Ovary (tissue), 3 donors: ENCODE measurements around the gene CLEC16A.

Experiments
- EP300 ChIP-seq: sonication (generic); formaldehyde crosslinking; IDR thresholded peaks from one replicate; pipeline ENCODE4 v1.6.1; 2017; ENCODE audit warnings: antibody characterized with exemption
- POLR2A ChIP-seq: fragments of 450-650 bp; IDR thresholded peaks from one replicate; pipeline ENCODE4 v1.6.1; 2017; ENCODE audit warnings: antibody characterized with exemption, mild to moderate bottlenecking, moderate library complexity
- TF ChIP-seq, protein P1 (sequence below), 3 donors: fragments of 450-650 bp in 2 of 3; fragments of 200-600 bp in 1 of 3; IDR thresholded peaks; one replicate each; pipeline versions ENCODE4 v1.5.1 to v1.8.0; 2016 to 2022; ENCODE audit warnings: antibody characterized with exemption in 3 of 3, mild to moderate bottlenecking in 1 of 3
- donor health status: DM: no; HTN: no; CAD: no.

DNA sequence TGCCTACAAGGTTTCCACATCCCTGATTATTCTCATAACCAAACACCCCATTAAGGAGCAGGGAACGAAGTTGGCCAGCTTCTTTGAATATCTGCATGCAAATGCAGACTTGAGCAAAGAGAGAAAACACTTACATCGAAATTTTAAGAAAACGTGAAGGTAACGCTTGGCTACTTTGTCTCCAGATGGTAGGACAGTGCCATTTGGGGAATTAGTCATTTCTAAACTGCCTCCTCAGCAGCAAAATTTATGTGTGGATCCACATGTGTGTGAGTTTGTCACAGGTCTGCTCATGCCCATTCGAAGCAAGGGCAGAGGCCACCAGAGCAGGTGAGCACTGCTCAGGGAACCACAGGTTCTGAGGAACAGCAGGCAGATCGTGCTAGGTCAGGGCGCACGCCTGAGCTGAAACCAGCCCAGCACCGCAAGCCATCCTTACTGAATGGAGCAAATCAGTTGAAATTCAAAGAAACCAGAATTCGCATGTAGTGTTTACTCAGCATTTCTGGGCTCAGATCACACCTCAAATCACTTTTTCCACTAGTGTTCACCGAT is 231.5 kb downstream of the CLEC16A start:
- TF ChIP-seq, protein P1, sequence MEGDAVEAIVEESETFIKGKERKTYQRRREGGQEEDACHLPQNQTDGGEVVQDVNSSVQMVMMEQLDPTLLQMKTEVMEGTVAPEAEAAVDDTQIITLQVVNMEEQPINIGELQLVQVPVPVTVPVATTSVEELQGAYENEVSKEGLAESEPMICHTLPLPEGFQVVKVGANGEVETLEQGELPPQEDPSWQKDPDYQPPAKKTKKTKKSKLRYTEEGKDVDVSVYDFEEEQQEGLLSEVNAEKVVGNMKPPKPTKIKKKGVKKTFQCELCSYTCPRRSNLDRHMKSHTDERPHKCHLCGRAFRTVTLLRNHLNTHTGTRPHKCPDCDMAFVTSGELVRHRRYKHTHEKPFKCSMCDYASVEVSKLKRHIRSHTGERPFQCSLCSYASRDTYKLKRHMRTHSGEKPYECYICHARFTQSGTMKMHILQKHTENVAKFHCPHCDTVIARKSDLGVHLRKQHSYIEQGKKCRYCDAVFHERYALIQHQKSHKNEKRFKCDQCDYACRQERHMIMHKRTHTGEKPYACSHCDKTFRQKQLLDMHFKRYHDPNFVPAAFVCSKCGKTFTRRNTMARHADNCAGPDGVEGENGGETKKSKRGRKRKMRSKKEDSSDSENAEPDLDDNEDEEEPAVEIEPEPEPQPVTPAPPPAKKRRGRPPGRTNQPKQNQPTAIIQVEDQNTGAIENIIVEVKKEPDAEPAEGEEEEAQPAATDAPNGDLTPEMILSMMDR (IDR thresholded peaks at IDR 0.05) = no peak
- TF ChIP-seq POLR2A = no peak
- no peak for TF ChIP-seq EP300
